GM18526 (cell line): Measurements from ENCODE around the gene FCAMR.

Experiments used
- POLR2A ChIP-seq: IDR thresholded peaks from 3 replicates; pipeline ENCODE4 v1.6.1; 2011; ENCODE audit not compliant: insufficient read length; ENCODE audit errors: extremely low read depth

Gene FCAMR

GRCh38 chr1:206972728-206973127 is 2.5 kb upstream of the FCAMR start:
- no peak for TF ChIP-seq POLR2A

GRCh38 chr1:206971029-206971655 is 882 bp upstream of the FCAMR start:
- TF ChIP-seq POLR2A = no peak

- no peak for TF ChIP-seq POLR2A
Observed at GRCh38 chr1:206969090-206969489, 1.2 kb downstream of the FCAMR start.

GRCh38 chr1:206967096-206967849 is 3.0 kb downstream of the FCAMR start:
- TF ChIP-seq POLR2A = no peak

- TF ChIP-seq POLR2A = no peak
Observed at GRCh38 chr1:206965781-206966180, 4.5 kb downstream of the FCAMR start.

GRCh38 chr1:206963740-206964139 is 6.5 kb downstream of the FCAMR start:
- no peak for TF ChIP-seq POLR2A

- no peak for TF ChIP-seq POLR2A
Observed at GRCh38 chr1:206963119-206963712, 7.0 kb downstream of the FCAMR start.

- TF ChIP-seq POLR2A = no peak
Observed at GRCh38 chr1:206962272-206962671, 8.0 kb downstream of the FCAMR start.

GRCh38 chr1:206961668-206962067 is 8.6 kb downstream of the FCAMR start:
- no peak for TF ChIP-seq POLR2A

GRCh38 chr1:206960676-206961386 is 9.4 kb downstream of the FCAMR start:
- no peak for TF ChIP-seq POLR2A

GRCh38 chr1:206958144-206958543 is 12.1 kb downstream of the FCAMR start:
- TF ChIP-seq POLR2A = no peak

- no peak for TF ChIP-seq POLR2A
Observed at GRCh38 chr1:206957639-206958038, 12.6 kb downstream of the FCAMR start.

GRCh38 chr1:206955476-206956451 is 14.5 kb downstream of the FCAMR start:
- TF ChIP-seq POLR2A = no peak

- no peak for TF ChIP-seq POLR2A
Observed at GRCh38 chr1:206954459-206955342, 15.6 kb downstream of the FCAMR start.
